GM18861 (cell line): ENCODE measurements around the gene RPL22L1.
"Not testable (repeated sequence)": the region's sequence is repeated elsewhere in the genome, so short reads cannot be mapped to it uniquely, and the experiment has no call there.

Source experiments
- ATAC-seq: cut with Tn5 transposase; IDR thresholded peaks from one replicate; pipeline ENCODE4 v1.9.1; 2021; ENCODE audit not compliant: unreplicated experiment

RPL22L1 gene

DNA sequence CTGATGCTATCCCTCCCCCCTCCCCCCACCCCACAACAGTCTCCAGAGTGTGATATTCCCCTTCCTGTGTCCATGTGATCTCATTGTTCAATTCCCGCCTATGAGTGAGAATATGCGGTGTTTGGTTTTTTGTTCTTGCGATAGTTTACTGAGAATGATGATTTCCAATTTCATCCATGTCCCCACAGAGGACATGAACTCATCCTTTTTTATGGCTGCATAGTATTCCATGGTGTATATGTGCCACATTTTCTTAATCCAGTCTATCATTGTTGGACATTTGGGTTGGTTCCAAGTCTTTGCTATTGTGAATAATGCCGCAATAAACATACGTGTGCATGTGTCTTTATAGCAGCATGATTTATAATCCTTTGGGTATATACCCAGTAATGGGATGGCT, 8.7 kb upstream of the RPL22L1 start:
- not testable (repeated sequence) for ATAC-seq

DNA sequence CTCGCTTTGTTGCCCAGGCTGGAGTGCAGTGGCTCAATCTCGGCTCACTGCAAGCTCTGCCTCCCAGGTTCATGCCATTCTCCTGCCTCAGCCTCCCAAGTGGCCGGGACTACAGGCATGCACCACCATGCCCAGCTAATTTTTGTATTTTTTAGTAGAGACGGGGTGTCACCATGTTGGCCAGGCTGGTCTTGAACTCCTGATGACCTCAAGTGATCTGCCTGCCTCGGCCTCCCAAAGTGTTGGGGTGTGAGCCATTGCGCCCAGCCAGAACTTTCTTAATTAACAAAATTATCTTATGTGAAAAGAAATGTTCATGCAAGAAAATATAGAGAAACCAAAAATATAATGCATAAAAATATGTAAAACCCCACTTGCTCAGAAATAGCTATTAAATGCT, 7.3 kb upstream of the RPL22L1 start:
- not testable (repeated sequence) for ATAC-seq

DNA sequence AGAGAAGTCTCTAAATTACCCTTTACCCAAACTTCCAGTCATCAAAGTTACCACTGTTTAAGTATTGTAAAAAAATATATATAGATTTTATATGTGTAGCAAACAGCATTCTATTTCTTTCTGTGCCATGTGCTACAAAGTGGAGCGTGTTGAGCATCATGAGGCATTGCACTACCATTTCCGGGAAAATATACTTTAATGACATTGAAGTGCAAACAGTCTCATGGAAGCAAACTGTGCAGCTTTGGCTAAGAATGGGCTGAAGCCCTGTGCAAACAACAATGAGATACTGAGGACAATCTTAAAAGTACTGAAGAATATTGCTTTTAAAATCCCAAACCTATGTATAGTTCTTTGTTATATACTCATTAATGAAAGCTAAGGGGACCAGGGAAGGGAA, 6.5 kb upstream of the RPL22L1 start:
- ATAC-seq: no peak

DNA sequence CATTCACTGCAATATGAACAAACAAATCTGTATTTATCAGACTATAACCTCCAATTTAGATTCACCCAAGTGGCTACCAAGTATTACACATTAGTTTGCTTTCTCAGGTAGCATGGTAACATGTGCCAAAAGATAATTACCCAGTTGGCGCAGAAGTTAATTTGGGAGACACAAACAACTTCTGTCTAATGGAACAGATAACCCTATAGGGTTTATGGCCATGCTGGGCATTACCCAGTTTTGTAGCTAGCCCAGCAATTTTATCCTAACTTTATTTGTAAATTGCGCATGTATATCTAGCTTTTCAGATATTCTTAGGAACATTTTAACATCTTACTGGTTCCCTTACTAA, 780 bp downstream of the RPL22L1 start:
- no peak for ATAC-seq

DNA sequence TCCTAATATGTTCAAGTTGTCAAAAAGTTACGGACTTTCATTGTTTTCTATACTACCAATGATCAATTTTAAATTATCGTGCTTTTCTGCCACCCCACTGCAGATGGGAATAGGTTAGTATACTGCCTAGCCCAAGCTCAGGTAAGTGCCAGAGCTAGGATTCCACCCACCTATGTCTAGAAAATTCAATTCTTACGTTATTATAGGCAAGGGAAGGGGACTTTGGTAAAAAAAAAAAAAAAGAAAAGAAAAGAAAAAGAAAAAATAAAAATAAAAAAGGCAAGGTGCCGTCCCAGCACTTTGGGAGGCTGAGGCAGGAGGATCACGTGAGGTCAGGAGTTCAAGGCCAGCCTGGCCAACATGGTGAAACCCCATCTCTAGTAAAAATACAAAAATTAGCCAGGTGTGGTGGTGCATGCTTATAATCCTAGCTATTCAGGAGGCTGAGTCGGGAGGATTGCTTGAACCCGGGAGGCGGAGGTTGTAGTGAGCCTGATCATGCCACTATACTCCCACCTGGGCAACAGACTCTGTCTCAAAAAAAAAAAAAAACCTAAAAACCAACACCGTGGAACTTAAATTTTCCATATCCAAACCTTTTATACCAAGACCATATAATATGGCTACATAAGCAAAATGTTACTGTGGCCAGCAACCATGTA, 1.3 kb downstream of the RPL22L1 start:
- ATAC-seq: no peak

DNA sequence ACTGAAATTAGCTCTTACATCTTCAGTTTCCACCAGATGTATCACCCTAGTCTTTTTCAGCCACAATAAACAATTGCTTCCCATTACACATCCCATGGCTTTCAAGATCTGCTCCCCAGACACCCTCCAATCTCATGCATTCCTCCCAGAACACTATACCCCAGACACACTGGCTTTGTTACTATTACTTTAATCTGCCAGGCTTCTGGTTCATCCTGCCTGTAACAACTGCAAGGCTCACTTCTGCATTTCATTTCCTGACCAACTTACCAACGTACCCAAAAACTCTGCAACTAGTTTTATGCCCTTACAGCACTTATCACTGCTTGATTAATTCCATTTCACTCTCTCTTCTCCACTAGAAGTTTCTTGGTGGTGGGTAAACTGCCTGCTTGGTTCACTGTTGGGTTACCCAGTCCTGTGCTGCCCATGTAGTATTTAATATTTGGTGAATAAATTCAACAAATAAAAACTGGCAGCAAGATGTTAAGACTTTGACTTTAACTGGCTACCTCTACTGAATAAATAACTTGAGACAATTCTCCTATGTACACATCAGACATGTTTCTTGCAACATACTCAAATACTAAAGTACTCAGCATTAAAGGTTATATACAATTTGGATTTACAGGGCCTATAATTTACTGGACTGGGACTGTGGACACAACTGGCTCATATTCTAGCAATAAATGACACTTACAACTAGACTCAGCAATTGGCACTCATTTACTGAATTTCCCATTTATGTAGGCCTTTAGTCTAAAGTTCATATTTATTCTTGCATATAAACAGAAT, 2.7 kb downstream of the RPL22L1 start:
- ATAC-seq: peak; percentile 34

DNA sequence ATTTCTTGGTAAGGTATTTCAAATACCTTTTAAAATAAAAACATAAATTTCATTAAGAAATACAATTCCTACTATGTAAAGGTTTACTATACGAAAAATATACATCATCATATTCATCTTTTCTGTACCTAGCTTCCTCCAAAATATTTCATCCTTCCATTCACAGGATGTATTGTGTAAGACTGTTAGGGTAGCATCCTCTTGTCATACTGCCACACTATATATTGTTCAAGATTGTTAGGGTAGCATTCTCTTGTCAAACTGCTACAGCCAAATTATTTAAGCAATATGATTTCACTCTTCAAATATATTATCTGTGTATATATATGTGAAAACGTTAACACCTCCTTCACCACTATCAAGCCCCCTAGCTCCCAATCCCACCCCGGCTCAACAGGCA, 3.5 kb downstream of the RPL22L1 start:
- ATAC-seq: no peak

DNA sequence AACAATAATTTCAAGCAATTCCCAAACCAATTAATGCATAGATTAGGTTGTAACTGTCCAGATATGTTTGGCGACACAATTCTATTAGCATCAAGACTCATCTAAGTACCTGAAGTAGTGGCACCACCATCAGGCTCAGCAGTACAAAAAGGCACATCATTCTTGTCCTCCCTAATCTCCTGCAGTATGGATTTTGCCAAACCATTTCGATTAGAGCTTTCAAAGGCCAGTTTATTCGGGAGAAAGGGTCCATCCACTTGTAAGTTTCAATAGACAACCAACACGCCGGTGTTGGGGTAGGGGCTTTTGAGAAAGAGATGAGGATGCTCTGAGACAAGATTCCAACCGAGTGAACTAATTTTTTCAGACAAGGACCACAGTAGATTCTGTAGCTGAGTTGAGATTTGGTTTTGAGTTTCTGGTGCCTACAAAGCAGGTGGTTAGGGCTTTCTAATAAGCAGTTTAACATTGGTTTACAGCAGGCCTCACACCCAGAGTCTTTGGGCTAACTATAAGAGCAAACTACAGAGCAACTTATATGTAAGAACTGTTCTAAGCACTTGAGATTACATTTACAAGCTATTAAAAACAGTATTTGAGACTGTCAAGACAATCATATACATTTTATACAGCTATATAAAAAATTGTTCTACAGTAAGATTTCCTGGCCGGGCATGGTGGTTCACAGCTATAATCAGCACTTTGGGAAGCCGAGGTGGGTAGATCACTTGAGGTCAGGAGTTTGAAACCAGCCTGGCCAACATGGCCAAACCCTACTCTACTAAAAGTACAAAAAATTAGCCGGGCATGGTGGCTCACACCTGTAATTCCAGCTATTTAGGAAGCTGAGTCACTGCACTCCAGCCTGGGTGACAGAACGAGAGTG, 4.5 kb downstream of the RPL22L1 start:
- no peak for ATAC-seq

DNA sequence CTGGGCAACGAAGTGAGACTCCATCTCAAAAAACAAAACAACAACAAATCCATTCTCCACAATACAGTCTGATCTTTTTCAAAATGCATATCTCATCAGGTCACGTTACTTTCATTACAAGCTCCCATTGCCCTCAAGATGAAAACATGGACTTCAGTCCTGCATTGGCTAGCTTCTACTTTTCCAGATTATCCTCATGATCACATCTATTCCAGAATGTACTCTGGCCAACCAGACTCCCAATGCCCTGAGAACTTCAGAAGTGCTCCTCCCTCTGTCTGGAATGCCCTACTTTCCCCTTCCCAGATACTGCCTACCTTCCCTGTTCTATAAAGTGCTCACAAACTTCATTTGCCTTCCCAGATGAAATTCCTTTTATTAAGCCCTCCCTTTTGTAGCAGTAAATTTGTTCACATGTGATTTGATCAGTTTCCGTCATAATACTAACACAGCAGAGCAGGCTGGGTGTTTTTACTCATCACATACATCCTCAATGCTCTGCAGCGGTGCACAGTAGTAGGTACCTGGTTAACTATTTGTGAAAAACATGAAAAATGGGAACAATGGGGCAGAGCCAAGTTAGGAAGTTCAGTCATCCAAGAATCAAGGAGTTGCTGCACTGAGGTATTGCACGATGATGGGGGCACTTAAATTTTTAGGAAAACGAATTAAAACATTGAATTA, 5.3 kb downstream of the RPL22L1 start:
- no peak for ATAC-seq

DNA sequence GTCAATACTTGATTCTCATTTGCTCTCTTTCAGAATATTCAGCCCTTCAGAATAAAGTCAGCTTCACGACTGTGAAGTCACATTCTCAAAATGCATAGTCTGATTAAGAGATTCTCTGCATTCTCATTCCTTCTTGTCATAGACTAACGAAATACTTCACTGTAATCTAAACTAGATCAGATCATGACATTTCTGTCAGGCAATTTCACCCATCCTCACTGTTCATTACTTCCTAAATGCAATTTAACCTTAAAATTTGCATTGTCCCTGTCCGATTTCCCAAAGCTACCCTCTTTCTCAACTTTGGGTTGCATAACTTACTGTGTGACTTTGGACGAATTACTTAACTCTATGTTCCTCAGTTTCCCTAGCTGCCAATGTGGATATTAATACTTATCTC, 6.2 kb downstream of the RPL22L1 start:
- no peak for ATAC-seq

DNA sequence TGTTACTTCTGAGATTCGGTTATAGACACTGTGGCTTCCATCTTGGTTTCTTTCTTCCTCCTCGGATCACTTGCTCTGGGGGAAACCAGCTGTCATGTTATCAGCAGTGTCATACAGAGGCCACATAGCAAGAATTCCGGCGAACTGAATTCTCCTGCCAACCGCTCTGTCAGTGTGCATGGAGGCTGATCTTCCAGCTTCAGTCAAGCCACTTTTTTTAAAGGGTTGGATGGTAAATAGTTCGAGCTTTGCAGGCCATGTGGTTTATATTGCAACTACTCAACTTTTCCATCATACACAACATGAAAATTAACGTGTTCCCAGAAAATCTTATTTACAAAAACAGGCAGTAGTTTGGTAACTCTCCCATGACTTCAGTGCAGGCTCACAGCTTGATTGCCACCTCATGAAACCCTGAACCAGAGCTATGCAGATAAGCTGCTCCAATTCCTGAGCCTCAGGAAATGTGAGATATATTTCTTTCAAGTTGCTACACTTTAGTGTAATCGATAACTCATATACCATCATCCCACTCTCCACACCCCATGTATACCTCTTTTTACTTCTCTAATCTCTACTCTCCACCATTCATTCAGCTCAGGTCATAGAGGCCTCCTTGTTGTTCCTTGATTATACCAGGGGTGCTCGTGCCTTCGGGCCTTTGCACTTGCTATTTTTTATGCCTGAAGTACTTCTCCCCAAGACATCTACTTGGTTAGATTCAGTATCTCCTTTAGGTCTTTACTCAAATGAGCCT, 7.2 kb downstream of the RPL22L1 start:
- ATAC-seq: no peak

DNA sequence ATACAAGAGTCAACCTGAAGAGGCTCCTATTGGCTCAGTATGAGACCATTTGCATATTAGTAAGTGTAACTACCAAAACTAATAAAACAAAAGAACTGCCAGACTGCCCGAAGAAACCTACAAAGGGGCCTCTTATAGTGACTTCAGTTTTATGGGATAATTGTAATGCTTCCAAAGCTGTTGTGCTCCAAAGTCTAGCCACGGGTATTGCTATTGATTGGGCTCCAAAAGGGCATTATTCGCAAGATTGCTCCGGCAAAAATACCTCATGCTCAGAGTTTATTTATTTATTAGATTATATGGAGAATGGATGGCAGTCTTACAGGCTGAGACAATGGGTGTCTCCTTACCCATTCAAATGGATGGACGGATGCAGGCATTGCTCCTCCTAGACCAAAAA, 11.4 kb downstream of the RPL22L1 start:
- no peak for ATAC-seq

DNA sequence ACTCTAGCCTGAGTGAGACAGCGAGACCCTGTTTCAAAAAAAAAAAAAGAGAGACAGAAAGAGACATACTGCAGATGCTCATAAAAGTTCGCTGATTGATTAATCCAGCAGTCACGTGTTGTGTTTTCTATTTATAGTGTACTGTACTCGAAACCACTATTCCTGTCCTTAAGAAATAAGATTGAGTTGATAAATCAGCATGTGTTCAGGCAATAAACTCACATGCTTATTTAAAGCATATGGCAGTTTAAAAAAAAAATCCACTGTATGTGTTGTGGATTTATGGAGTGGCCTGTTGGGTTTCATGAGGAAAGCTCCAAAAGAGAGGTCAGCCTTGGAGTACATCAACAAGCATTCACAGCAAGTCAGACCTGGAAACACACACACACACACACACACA, 17.7 kb downstream of the RPL22L1 start:
- no peak for ATAC-seq

DNA sequence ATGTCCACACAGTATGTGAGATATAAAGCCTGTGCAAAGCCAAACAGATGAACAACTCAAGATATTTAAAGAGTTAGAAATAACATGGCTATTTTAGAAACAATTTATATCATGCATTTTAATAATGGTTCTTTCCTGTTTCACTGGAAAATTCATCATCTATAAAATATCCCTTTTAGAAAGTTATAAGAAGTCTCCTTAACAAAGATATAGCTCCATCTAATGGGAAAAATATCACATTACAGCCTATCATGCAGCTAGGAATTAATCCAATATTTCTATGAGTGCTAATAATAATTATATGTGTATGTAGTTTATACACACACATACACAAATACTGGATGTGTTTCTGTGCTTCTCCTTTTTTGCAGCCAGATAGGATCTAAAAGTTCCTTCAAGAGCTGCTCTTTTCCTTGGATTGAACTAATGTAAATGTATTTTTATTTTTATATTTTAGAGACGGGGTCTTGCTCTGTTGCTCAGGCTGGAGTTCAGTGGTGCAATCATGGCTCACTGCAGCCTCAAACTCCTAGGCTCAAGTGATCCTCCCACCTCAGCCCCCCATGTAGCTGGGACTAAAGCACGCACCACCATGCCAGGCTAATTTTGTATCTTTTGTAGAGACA, 21.6 kb downstream of the RPL22L1 start:
- ATAC-seq: no peak

DNA sequence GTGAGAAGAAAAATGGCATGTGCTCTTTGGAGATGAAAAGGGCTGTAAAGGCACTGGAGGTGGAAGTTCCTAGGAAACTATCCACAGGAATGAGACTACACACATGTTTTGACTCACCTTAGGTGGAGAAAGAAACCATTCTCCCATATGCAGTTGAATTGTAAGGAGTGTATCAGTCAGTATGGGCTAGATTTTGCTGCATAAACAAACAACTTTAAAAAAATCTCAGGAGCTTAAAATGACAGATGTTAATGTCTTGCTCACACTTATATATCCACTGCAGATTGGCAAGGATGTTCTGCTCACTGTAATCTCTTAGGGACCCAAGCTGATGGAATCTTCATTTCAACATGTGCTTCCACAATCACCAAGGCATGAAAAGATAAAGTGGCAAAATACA, 25.6 kb downstream of the RPL22L1 start:
- no peak for ATAC-seq

DNA sequence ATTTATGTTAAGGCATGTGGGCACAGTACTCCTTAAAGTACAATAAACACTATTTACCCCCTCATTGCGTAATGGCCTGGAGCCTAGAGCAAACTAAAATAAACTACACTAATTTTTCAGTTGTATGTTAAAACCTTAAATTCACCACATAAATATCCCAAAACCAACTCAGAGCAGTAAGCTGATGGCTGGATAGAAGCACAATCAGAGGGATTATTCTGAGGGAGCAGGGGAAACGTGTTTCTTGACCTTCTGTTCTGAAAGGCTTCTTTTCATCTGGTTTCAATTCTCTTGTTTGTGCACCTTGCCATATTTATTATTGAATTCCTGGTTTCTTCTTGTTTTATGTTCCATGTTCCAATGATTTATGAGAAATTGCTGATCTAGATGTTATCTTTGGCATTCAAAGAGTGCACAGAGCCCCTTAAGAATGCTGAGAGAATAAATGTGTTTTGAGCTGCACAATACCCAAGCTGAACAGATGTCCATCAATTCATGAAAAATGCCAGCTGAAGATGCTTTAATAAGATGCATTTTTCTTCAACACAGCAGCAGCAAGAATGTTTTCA, 29.6 kb downstream of the RPL22L1 start:
- no peak for ATAC-seq

DNA sequence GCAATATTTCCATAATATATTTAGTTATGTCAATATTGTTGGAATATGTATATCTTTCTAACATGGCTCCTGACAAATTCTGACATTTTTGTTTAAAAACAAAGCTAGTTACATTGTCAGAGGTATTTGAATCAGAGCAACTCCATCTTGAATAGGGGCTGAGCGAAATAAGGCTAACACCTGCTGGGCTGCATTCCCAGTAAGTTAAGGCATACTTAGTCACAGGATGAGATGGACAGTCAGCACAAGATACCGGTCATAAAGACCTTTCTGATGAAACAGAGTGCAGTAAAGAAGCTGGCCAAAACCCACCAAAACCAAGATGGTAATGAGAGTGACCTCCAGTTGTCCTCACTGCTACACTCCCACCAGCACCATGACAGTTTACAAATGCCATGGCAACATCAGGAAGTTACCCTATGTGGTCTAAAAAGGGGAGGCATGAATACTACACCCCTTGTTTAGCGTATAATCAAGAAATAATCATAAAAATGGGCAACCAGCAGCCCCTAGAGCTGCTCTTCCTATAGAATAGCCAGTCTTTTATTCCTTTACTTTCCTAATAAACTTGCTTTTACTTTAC, 30.4 kb downstream of the RPL22L1 start:
- no peak for ATAC-seq

DNA sequence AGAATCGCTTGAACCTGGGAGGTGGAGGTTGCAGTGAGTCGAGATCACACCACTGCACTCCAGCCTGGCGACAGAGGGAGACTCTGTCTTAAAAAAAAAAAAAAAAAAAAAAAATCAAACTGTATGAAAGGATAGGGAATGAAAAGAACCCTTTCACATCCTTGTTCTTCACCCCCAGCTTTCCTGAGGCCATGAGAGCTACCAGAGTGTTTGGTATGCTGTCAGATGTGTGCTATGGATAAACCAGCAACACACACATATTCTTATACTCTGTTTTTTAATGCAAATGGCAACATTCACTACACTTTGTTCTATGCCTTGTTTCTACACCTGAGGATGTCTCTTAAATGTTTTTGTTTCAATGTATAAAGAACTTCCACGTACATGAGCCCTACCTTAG, 33.5 kb downstream of the RPL22L1 start:
- no peak for ATAC-seq

DNA sequence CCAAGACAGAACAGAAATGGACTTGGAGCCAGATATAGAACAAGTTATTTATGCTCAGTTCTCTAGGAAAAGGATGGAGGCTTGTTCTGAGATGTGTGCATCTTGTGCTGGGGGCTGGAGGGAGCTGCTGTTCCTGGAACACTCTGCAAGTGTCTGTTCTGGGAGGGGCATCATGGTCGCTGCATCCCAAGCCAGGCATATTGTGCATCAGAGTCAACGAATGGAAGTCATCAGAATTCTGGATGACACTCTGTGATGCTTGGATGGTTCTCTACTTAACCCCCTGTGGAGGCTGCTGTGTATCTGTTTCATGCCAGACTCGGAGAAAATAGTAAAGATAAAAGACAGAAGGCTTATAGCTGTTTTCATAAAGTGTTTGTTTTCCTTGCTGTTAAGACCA, 34.7 kb downstream of the RPL22L1 start:
- no peak for ATAC-seq
